Aorta (tissue), 5 donors: ENCODE measurements around the gene ABLIM2. TPM values are rescaled to one million over a fixed set of nuclear protein-coding genes. Genes with fewer than 3 reads are reported as not detected.

ENCODE experiments used
- ATAC-seq: fragments of 200-7000 bp; cut with Tn5 transposase; one replicate; pipeline ENCODE4 v1.9.1; 2022; ENCODE audit warnings: moderate library complexity; ENCODE audit not compliant: low FRiP score
- DNase-seq, 2 donors: peaks; one replicate each; pipeline ENCODE4 v3.0.0-alpha.2; 2020
- H3K27ac ChIP-seq, 2 donors: one replicate each; pipeline ENCODE4 v1.5.1; 2013; ENCODE audit warnings: low read length in 2 of 2, mild to moderate bottlenecking in 2 of 2, moderate library complexity in 2 of 2, control low read depth in 1 of 2, inconsistent platforms in 1 of 2, low read depth in 1 of 2
- H3K27me3 ChIP-seq, 2 donors: one replicate each; pipeline ENCODE4 v1.6.1; 2013; ENCODE audit warnings: control low read depth in 1 of 2, low read length in 1 of 2, mild to moderate bottlenecking in 1 of 2, moderate library complexity in 1 of 2; ENCODE audit not compliant: insufficient read depth in 2 of 2, control insufficient read depth in 1 of 2
- H3K36me3 ChIP-seq, 2 donors: one replicate each; pipeline ENCODE4 v1.6.1; 2013; ENCODE audit warnings: control low read depth in 1 of 2, low read length in 1 of 2, mild to moderate bottlenecking in 1 of 2; ENCODE audit not compliant: insufficient read depth in 2 of 2, control insufficient read depth in 1 of 2
- H3K4me1 ChIP-seq, 2 donors: one replicate each; pipeline ENCODE4 v1.6.1; 2013; ENCODE audit warnings: low read length in 2 of 2, control low read depth in 1 of 2, mild to moderate bottlenecking in 1 of 2, moderate library complexity in 1 of 2; ENCODE audit not compliant: insufficient read depth in 2 of 2, control insufficient read depth in 1 of 2
- H3K4me3 ChIP-seq, 2 donors: one replicate each; pipeline ENCODE4 v1.5.1; 2013; ENCODE audit warnings: low read length in 2 of 2, control low read depth in 1 of 2, mild to moderate bottlenecking in 1 of 2
- H3K9me3 ChIP-seq: one replicate; pipeline ENCODE4 v1.6.1; 2013; ENCODE audit warnings: mild to moderate bottlenecking, low read length; ENCODE audit not compliant: control insufficient read depth
- WGBS, 2 donors: extraction: QIAGEN DNeasy Blood & Tissue Kit; methylation state at CpG; one replicate each; pipeline ENCODE4 v1.1.7; 2013; 5-methylcytosine and 5-hydroxymethylcytosine counted together
- intact Hi-C, 2 donors: fragments of 100-400 bp; cut with DNase I; formaldehyde crosslinking; loops; one replicate each; pipeline versions ENCODE4 v1.14.2 to v1.15.0; 2022
- polyA plus RNA-seq, 2 donors: library from polyadenylated mRNA; stranded (reverse); fragments of 200-250 nt; gene quantifications; one replicate each; pipeline ENCODE4 v1.2.3, GENCODE V29; 2013
- total RNA-seq, 2 donors: library from RNA; stranded (reverse); fragmentation: NEBNext Ultra II Directional; extraction: Animal tissue kit (Norgen Biotek cat#: 25700); gene quantifications; one replicate each; pipeline ENCODE4 v1.2.1, GENCODE V29; 2021
- donor health status: healthy with polysubstance abuse.
- donor health status: Bipolar disorder and iron deficiency.
- donor health status: DM: no; HTN: no; CAD: no.
- donor health status: DM: no; HTN: no; CAD: no.
- donor health status: DM: yes; HTN: yes; CAD: no.

The ABLIM2 gene
- total and polyA plus RNA-seq, 4 donors, result 5.3 to 20.2 (median 11.1) TPM

- WGBS, 2 donors, result 91 to 93% methylated on average over 22 of the region's 22 CpGs
- ATAC-seq, result no peak
- peaks cover 0 to 2% of the 10 kb centered on the region in 2 donors for H3K36me3 ChIP-seq
Measured at GRCh38 chr4:8030121-8030781, 128.4 kb downstream of the ABLIM2 start.

GRCh38 chr4:8029689-8030088, 128.9 kb downstream of the ABLIM2 start:
- intact Hi-C loops, result no loop called here
- DNase-seq, result no peak
- ATAC-seq, result no peak
- Histone ChIP-seq H3K4me3 (no peak overlapping the region), H3K27me3 (no peaks in the 10 kb centered on the region), H3K36me3 (peaks cover 0 to 2% of the 10 kb centered on the region in 2 donors), H3K9me3 (no peaks in the 10 kb centered on the region), H3K27ac (no peak overlapping the region), H3K4me1 (no peaks in the 10 kb centered on the region)
- WGBS, 2 donors, result 87 to 88% methylated on average over 12 of the region's 12 CpGs

More at GRCh38 chr4:8030121-8030781, 128.4 kb downstream of the ABLIM2 start:
- Histone ChIP-seq H3K27me3 (no peaks in the 10 kb centered on the region), H3K4me3 (no peak overlapping the region), H3K9me3 (no peaks in the 10 kb centered on the region), H3K4me1 (no peaks in the 10 kb centered on the region), H3K27ac (no peak overlapping the region)
- intact Hi-C loops, result no loop called here
- DNase-seq, result no peak

GRCh38 chr4:8028884-8029568, 129.6 kb downstream of the ABLIM2 start:
- intact Hi-C loops, result no loop called here
- no peak overlapping the region for H3K4me3 ChIP-seq
- H3K36me3 ChIP-seq, result peaks cover 0 to under 1% of the 10 kb centered on the region in 2 donors
- H3K9me3 ChIP-seq, result no peaks in the 10 kb centered on the region
- H3K4me1 ChIP-seq, result no peaks in the 10 kb centered on the region
- H3K27ac ChIP-seq, result no peak overlapping the region
- ATAC-seq (no peak), DNase-seq (no peak)
- no peaks in the 10 kb centered on the region for H3K27me3 ChIP-seq
- WGBS, 2 donors, result 84 to 87% methylated on average over 20 of the region's 20 CpGs

- WGBS, 2 donors, result 93 to 95% methylated on average over 2 of the region's 2 CpGs
- no peaks in the 10 kb centered on the region for H3K9me3 ChIP-seq
- H3K36me3 ChIP-seq, result no peaks in the 10 kb centered on the region
- intact Hi-C loops, result no loop called here
- ATAC-seq, result no peak
- no peak for DNase-seq
- no peaks in the 10 kb centered on the region for H3K27me3 ChIP-seq
- H3K27ac ChIP-seq, result no peak overlapping the region
- H3K4me3 ChIP-seq, result no peak overlapping the region
- no peaks in the 10 kb centered on the region for H3K4me1 ChIP-seq
Measured at GRCh38 chr4:8028368-8028767, 130.2 kb downstream of the ABLIM2 start.

- Histone ChIP-seq H3K27ac (no peak overlapping the region), H3K27me3 (no peaks in the 10 kb centered on the region), H3K36me3 (no peaks in the 10 kb centered on the region), H3K4me3 (no peak overlapping the region), H3K9me3 (no peaks in the 10 kb centered on the region), H3K4me1 (no peaks in the 10 kb centered on the region)
- no peak for ATAC-seq
- no peak for DNase-seq
- WGBS, 2 donors, result 91 to 94% methylated on average over 3 of the region's 3 CpGs
- intact Hi-C loops, result no loop called here
Measured at GRCh38 chr4:8026453-8026852, 132.2 kb downstream of the ABLIM2 start.

- Histone ChIP-seq H3K27me3 (no peaks in the 10 kb centered on the region), H3K27ac (no peak overlapping the region), H3K4me1 (no peaks in the 10 kb centered on the region), H3K4me3 (no peak overlapping the region), H3K36me3 (no peaks in the 10 kb centered on the region), H3K9me3 (no peaks in the 10 kb centered on the region)
- intact Hi-C loops, result no loop called here
- WGBS, 2 donors, result 90 to 94% methylated on average over 9 of the region's 9 CpGs
- DNase-seq (no peak), ATAC-seq (no peak)
Measured at GRCh38 chr4:8025668-8026067, 132.9 kb downstream of the ABLIM2 start.

GRCh38 chr4:8024073-8024786, 134.4 kb downstream of the ABLIM2 start:
- H3K4me1 ChIP-seq, result no peaks in the 10 kb centered on the region
- ATAC-seq (no peak), DNase-seq (no peak)
- no peaks in the 10 kb centered on the region for H3K36me3 ChIP-seq
- 69 to 77% methylated on average over 25 of the region's 25 CpGs for WGBS, 2 donors
- no peak overlapping the region for H3K27ac ChIP-seq
- no peak overlapping the region for H3K4me3 ChIP-seq
- no peaks in the 10 kb centered on the region for H3K9me3 ChIP-seq
- intact Hi-C loops, result no loop called here
- no peaks in the 10 kb centered on the region for H3K27me3 ChIP-seq

GRCh38 chr4:8023696-8024033, 134.9 kb downstream of the ABLIM2 start:
- Histone ChIP-seq H3K4me3 (no peak overlapping the region), H3K36me3 (no peaks in the 10 kb centered on the region), H3K4me1 (no peaks in the 10 kb centered on the region), H3K27me3 (no peaks in the 10 kb centered on the region), H3K27ac (no peak overlapping the region), H3K9me3 (no peaks in the 10 kb centered on the region)
- ATAC-seq (no peak), DNase-seq (no peak)
- WGBS, 2 donors, result 89 to 90% methylated on average over 8 of the region's 8 CpGs
- intact Hi-C loops, result no loop called here
